Liver (tissue), 3 donors: Measurements from ENCODE around the gene TMEM131.

Experiments used
- CTCF ChIP-seq: fragments of 150-350 bp; IDR thresholded peaks from 2 replicates; pipeline ENCODE4 v1.5.1; 2017; ENCODE audit warnings: improper control_type of control experiment, low read depth, low read length; ENCODE audit not compliant: missing input control
- SP1 ChIP-seq: IDR thresholded peaks from 2 replicates; pipeline ENCODE4 v1.6.1; 2018; ENCODE audit warnings: antibody characterized with exemption, mild to moderate bottlenecking
- donor health status: healthy.
- donor health status: healthy.

GRCh38 chr2:97900806-97901205, 94.9 kb downstream of the TMEM131 start:
- TF ChIP-seq CTCF (no peak), SP1 (no peak)
